ENCODE data around the gene CFL2. TPM values are rescaled to one million over a fixed set of nuclear protein-coding genes. Genes with fewer than 3 reads are reported as not detected.

CFL2 gene
- total and polyA plus RNA-seq, 2 of the 13 experiments (the other 11 are each of a cell fraction or from before 2014, with no cell fraction given) = 114 to 158 TPM

- peak; percentile 68 for TF ChIP-seq PAXIP1 (CRISPR knock-in tag; conservative IDR thresholded peaks at IDR 0.05)
- TF ChIP-seq ZNF510 (CRISPR knock-in tag; IDR thresholded peaks at IDR 0.05; ENCODE audit: low read depth) = no peak; the same call in 1 of the 2 replicates
- peak; percentile 83 for TF ChIP-seq ETV6 (CRISPR knock-in tag; conservative IDR thresholded peaks at IDR 0.05)
- TF ChIP-seq ERF (CRISPR knock-in tag; IDR thresholded peaks at IDR 0.05) = peak; percentile 75; the same call in 1 of the 2 replicates
- peak; percentile 71; the same call in 1 of the 2 replicates for TF ChIP-seq THAP9 (CRISPR knock-in tag; IDR thresholded peaks at IDR 0.05; ENCODE audit: borderline replicate concordance)
- no peak for TF ChIP-seq ATF3 (CRISPR knock-in tag; IDR thresholded peaks at IDR 0.05)
- TF ChIP-seq PAX8 (CRISPR knock-in tag; IDR thresholded peaks at IDR 0.05; ENCODE audit: borderline replicate concordance) = peak; percentile 90; the same call in 1 of the 2 replicates
- peak; percentile 96; the same call in 1 of the 2 replicates for TF ChIP-seq ZNF747 (CRISPR knock-in tag; IDR thresholded peaks at IDR 0.05; ENCODE audit: borderline replicate concordance)
- TF ChIP-seq NFKBIZ (CRISPR knock-in tag; IDR thresholded peaks at IDR 0.05) = 0 out of 2 replicates have a peak, but pooled peaks have one; percentile 43
- TF ChIP-seq KMT2A (CRISPR knock-in tag; IDR thresholded peaks at IDR 0.05) = peak; percentile 91
- peak; percentile 34 for TF ChIP-seq ZHX2 (IDR thresholded peaks at IDR 0.05; ENCODE audit: low read depth)
- no peak for TF ChIP-seq ZHX2 (CRISPR knock-in tag; IDR thresholded peaks at IDR 0.05; ENCODE audit: borderline replicate concordance)
- peak; percentile 99 for TF ChIP-seq ZNF280B (CRISPR knock-in tag; IDR thresholded peaks at IDR 0.05; ENCODE audit: borderline replicate concordance)
Observed at GRCh38 chr14:34714320-34715126, at the start of gene CFL2 (continued).

Data from HepG2 (cell line).